ENCODE data around the gene DFFA. TPM values are rescaled to one million over a fixed set of nuclear protein-coding genes. Genes with fewer than 3 reads are reported as not detected.
A peak's percentile ranks its signal among the peaks of the same experiment; 100 is the strongest.

DFFA gene
- total and polyA plus RNA-seq, 9 of the 15 experiments (the other 6 are each of a cell fraction or from before 2014, with no cell fraction given) = 39.6 to 74.8 (median 59.2) TPM

DNA sequence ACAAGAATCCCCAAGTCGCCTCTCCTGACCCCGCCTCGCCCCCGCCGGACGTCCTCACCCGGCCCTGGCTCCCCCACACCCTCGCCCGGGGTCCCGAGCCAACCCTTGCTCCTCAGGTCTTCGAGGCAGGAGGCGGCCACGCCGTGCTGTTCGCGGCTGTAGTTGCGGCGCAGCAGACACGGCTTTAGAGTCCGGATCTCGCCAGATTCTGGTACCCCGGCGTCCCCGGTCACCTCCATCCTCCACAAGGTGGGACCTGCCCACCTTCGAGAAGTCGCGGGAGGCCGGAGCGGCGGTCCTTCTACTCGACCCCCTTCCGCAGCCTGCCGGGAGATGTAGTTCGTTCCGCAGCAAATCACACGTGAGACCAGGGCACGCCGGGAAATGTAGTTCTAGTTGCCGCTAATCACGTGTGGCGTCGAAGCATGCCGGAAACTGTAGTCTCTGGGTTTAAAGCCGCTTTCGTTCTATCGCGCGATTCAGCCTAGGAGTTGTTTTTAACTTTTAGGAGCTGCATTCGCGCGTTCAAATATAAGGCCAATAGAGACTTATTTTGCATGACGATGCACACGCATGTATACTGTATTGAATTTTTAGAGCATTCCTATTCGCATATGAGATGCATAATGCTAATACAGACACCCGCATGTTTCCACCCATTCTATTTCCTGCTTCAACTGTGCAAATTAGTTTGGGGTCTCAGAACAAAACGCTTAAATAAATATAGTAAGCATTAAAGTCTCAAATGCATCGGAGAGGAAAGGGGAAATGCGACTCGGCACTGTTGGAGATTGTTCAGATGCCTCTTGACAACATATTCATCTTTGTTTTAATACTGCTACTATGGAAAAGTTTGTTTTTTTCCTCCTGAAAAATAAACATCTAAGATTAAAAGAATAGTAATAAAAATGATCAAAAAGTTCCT lies at the start of gene DFFA (continued):
- TF ChIP-seq, protein P1, sequence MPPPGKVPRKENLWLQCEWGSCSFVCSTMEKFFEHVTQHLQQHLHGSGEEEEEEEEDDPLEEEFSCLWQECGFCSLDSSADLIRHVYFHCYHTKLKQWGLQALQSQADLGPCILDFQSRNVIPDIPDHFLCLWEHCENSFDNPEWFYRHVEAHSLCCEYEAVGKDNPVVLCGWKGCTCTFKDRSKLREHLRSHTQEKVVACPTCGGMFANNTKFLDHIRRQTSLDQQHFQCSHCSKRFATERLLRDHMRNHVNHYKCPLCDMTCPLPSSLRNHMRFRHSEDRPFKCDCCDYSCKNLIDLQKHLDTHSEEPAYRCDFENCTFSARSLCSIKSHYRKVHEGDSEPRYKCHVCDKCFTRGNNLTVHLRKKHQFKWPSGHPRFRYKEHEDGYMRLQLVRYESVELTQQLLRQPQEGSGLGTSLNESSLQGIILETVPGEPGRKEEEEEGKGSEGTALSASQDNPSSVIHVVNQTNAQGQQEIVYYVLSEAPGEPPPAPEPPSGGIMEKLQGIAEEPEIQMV (tag; conservative IDR thresholded peaks at IDR 0.05; ENCODE audit: low read depth) = 0 out of 2 replicates have a peak, but pooled peaks have one; percentile 48
- no peak for TF ChIP-seq NELFE (IDR thresholded peaks at IDR 0.05; ENCODE audit: insufficient read depth, insufficient read length)
- peak; percentile 62; the same call in 1 of the 2 replicates for TF ChIP-seq MEF2D (tag; conservative IDR thresholded peaks at IDR 0.05; ENCODE audit: low read depth)
- no peak for TF ChIP-seq LEF1 (IDR thresholded peaks at IDR 0.05)
- TF ChIP-seq, protein P2, sequence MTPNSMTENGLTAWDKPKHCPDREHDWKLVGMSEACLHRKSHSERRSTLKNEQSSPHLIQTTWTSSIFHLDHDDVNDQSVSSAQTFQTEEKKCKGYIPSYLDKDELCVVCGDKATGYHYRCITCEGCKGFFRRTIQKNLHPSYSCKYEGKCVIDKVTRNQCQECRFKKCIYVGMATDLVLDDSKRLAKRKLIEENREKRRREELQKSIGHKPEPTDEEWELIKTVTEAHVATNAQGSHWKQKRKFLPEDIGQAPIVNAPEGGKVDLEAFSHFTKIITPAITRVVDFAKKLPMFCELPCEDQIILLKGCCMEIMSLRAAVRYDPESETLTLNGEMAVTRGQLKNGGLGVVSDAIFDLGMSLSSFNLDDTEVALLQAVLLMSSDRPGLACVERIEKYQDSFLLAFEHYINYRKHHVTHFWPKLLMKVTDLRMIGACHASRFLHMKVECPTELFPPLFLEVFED (CRISPR knock-in tag; conservative IDR thresholded peaks at IDR 0.05) = peak; percentile 70; the same call in 1 of the 2 replicates
- peak; percentile 84; the same call in 1 of the 2 replicates for TF ChIP-seq E2F3 (CRISPR knock-in tag; IDR thresholded peaks at IDR 0.05)
- TF ChIP-seq MED1 (CRISPR knock-in tag; IDR thresholded peaks at IDR 0.05; ENCODE audit: borderline replicate concordance) = no peak
- TF ChIP-seq ZC3H11A (IDR thresholded peaks at IDR 0.05; ENCODE audit: low read depth, low read length) = peak; percentile 87; the same call in 1 of the 2 replicates
- TF ChIP-seq ZNF224 (CRISPR knock-in tag; IDR thresholded peaks at IDR 0.05) = peak; percentile 80
- TF ChIP-seq, protein P3, sequence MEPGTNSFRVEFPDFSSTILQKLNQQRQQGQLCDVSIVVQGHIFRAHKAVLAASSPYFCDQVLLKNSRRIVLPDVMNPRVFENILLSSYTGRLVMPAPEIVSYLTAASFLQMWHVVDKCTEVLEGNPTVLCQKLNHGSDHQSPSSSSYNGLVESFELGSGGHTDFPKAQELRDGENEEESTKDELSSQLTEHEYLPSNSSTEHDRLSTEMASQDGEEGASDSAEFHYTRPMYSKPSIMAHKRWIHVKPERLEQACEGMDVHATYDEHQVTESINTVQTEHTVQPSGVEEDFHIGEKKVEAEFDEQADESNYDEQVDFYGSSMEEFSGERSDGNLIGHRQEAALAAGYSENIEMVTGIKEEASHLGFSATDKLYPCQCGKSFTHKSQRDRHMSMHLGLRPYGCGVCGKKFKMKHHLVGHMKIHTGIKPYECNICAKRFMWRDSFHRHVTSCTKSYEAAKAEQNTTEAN (CRISPR knock-in tag; IDR thresholded peaks at IDR 0.05) = peak; percentile 86
- peak; percentile 77; the same call in 1 of the 2 replicates for TF ChIP-seq DMBX1 (CRISPR knock-in tag; IDR thresholded peaks at IDR 0.05; ENCODE audit: borderline replicate concordance)
- TF ChIP-seq, protein P4, sequence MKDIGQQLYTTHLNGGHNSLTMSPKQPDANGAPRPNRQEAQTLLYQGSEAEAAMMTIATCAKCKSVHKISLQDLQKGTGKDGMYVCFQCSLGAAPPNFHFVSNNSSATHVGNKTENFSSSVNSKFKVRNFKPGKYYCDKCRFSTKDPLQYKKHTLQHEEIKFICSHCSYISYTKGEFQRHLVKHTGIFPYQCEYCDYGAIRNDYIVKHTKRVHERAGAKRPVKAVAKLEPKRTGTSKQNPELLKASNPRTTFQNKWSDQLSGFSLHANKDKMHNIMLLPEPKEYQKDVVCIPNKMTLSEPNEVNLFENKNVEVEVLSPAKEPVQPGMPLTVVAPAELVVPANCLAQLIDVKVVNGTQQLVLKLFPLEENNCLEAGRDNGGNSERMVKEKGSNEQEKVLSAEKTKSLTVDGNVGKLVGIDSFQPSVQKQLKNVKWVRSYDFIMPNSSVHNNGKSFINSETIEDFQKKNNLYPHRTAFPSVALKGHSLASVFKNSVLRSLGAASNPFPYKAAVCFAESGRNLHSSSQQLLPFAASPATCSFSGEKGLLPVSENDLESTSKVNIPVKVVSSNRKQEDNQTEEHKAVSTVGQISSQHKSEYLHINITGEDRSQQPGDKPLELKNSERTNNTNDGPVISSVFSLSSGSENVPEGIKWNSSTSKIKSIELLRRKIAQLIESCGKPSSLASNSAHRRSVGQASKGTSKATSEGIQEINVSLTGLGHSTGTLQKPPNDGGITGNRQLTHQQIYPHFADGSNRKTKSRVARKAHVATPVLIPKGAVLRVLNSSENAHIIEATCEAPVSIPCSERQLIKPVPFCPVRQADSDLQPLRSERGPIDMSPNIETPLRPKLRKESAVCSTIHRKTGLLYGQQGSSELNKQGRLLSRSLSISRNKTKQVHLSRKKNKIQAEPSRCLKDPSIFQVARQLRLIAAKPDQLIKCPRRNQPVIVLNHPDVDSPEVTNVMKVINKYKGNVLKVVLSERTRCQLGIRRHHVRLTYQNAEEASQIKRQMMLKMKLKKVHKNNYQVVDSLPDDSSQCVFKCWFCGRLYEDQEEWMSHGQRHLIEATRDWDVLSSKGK (CRISPR knock-in tag; IDR thresholded peaks at IDR 0.05) = 0 out of 2 replicates have a peak, but pooled peaks have one; percentile 54
- TF ChIP-seq ZNF551 (CRISPR knock-in tag; IDR thresholded peaks at IDR 0.05) = no peak
- TF ChIP-seq ASH1L (IDR thresholded peaks at IDR 0.05; ENCODE audit: borderline replicate concordance, low read depth, partially characterized antibody) = peak; percentile 75
- TF ChIP-seq, protein P5, sequence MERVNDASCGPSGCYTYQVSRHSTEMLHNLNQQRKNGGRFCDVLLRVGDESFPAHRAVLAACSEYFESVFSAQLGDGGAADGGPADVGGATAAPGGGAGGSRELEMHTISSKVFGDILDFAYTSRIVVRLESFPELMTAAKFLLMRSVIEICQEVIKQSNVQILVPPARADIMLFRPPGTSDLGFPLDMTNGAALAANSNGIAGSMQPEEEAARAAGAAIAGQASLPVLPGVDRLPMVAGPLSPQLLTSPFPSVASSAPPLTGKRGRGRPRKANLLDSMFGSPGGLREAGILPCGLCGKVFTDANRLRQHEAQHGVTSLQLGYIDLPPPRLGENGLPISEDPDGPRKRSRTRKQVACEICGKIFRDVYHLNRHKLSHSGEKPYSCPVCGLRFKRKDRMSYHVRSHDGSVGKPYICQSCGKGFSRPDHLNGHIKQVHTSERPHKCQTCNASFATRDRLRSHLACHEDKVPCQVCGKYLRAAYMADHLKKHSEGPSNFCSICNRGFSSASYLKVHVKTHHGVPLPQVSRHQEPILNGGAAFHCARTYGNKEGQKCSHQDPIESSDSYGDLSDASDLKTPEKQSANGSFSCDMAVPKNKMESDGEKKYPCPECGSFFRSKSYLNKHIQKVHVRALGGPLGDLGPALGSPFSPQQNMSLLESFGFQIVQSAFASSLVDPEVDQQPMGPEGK (CRISPR knock-in tag; IDR thresholded peaks at IDR 0.05; ENCODE audit: borderline replicate concordance) = no peak
- TF ChIP-seq POLR3G (IDR thresholded peaks at IDR 0.05; ENCODE audit: extremely low read depth, insufficient read length, insufficient replicate concordance) = no peak

Measured in K562 (cell line).